Upper lobe of left lung (tissue), 4 donors: Measurements from ENCODE around the gene ECHDC3.

Experiments
- EP300 ChIP-seq, 4 donors: sonication (generic); formaldehyde crosslinking; IDR thresholded peaks; one replicate each; pipeline ENCODE4 v1.5.1; 2017; ENCODE audit warnings: antibody characterized with exemption in 4 of 4, control low read depth in 2 of 4
- POLR2A ChIP-seq, 4 donors: fragments of 450-650 bp; IDR thresholded peaks; one replicate each; pipeline ENCODE4 v1.5.1; 2016 to 2017; ENCODE audit warnings: antibody characterized with exemption in 4 of 4, mild to moderate bottlenecking in 2 of 4
- POLR2AphosphoS5 ChIP-seq, 2 donors: sonication (generic); formaldehyde crosslinking; IDR thresholded peaks; one replicate each; pipeline ENCODE4 v1.5.1; 2017; ENCODE audit warnings: antibody characterized with exemption in 2 of 2
- TF ChIP-seq, protein P1 (sequence below), 6 experiments: fragments of 450-650 bp in 4 of 6; fragments of 200-600 bp in 2 of 6; sonication (generic) in 2 of 6; IDR thresholded peaks; one replicate each; pipeline ENCODE4 v1.5.1; 2016 to 2019; ENCODE audit warnings: antibody characterized with exemption in 6 of 6

DNA sequence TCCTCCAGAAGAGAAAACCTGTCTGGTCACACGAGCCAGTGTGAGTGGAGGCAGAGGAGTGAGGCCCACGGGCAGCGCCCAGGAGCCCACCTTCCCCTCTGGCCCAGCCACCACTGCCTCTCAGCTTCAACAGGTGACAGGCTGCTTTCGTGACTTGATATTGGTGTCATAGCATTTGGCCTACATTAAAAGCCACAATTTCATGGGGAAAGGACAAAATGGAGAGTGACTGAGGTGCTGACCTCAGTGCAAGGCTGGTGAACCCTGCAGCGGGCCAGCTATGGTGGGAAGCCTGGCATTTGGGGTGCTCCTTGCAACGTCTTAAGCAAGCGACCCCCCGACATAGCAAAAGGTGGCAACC, 21.3 kb downstream of the ECHDC3 start:
- TF ChIP-seq POLR2AphosphoS5 (IDR thresholded peaks at IDR 0.05): no peak
- TF ChIP-seq EP300 (IDR thresholded peaks at IDR 0.05): no peak
- TF ChIP-seq, protein P1, sequence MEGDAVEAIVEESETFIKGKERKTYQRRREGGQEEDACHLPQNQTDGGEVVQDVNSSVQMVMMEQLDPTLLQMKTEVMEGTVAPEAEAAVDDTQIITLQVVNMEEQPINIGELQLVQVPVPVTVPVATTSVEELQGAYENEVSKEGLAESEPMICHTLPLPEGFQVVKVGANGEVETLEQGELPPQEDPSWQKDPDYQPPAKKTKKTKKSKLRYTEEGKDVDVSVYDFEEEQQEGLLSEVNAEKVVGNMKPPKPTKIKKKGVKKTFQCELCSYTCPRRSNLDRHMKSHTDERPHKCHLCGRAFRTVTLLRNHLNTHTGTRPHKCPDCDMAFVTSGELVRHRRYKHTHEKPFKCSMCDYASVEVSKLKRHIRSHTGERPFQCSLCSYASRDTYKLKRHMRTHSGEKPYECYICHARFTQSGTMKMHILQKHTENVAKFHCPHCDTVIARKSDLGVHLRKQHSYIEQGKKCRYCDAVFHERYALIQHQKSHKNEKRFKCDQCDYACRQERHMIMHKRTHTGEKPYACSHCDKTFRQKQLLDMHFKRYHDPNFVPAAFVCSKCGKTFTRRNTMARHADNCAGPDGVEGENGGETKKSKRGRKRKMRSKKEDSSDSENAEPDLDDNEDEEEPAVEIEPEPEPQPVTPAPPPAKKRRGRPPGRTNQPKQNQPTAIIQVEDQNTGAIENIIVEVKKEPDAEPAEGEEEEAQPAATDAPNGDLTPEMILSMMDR (IDR thresholded peaks at IDR 0.05): no peak
- TF ChIP-seq POLR2A (IDR thresholded peaks at IDR 0.05): no peak
